Measurements from ENCODE around the gene PDE4B. TPM values are rescaled to one million over a fixed set of nuclear protein-coding genes. Genes with fewer than 3 reads are reported as not detected.

PDE4B gene
- total RNA-seq, 2 donors from 2014 or later: 4.3 to 18.0 TPM

DNA sequence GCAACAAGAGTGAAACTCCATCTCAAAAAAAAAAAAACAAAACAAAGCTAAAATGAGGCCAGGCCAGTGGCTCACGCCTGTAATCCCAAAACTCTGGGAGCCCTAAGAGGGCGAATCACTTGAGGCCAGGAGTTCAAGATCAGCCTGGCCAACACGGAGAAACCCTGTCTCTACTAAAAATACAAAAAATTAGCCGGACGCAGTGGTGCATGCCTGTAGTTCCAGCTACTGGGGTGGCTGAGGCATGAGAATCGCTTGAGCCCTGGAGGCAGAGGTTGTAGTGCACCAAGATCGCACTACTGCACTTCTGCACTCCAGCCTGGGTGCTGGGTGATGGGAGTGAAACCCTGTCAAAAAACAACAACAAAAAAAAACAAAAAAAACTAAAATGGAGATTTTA is 550.0 kb downstream of the PDE4B start:
- 80 to 93% methylated on average over 1 to 7 of the region's 7 CpGs for WGBS, 2 experiments (ENCODE audit: insufficient coverage in 1 of 2, insufficient read length in 1 of 2)
- no peaks in the 10 kb centered on the region for H3K9me3 ChIP-seq (ENCODE audit: control insufficient read depth, low read length)
- no peak overlapping the region for H3K4me3 ChIP-seq (ENCODE audit: low read length)
- no peaks in the 10 kb centered on the region for H3K36me3 Mint-ChIP-seq (ENCODE audit: low read depth)
- no peak overlapping the region for H3K4me3 Mint-ChIP-seq
- no peak overlapping the region for H3K27ac ChIP-seq (ENCODE audit: low read depth, low read length)
- no peak overlapping the region for H3K9ac ChIP-seq (ENCODE audit: extremely low read depth, low read length, poor library complexity, severe bottlenecking)
- TF ChIP-seq, protein P1, sequence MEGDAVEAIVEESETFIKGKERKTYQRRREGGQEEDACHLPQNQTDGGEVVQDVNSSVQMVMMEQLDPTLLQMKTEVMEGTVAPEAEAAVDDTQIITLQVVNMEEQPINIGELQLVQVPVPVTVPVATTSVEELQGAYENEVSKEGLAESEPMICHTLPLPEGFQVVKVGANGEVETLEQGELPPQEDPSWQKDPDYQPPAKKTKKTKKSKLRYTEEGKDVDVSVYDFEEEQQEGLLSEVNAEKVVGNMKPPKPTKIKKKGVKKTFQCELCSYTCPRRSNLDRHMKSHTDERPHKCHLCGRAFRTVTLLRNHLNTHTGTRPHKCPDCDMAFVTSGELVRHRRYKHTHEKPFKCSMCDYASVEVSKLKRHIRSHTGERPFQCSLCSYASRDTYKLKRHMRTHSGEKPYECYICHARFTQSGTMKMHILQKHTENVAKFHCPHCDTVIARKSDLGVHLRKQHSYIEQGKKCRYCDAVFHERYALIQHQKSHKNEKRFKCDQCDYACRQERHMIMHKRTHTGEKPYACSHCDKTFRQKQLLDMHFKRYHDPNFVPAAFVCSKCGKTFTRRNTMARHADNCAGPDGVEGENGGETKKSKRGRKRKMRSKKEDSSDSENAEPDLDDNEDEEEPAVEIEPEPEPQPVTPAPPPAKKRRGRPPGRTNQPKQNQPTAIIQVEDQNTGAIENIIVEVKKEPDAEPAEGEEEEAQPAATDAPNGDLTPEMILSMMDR (conservative IDR thresholded peaks at IDR 0.05): no peak
- no peaks in the 10 kb centered on the region for H3K9me3 Mint-ChIP-seq
- no peak overlapping the region for H3K27ac Mint-ChIP-seq
- no peaks in the 10 kb centered on the region for H3K27me3 ChIP-seq (ENCODE audit: control insufficient read depth, insufficient read depth, low read length, poor library complexity, severe bottlenecking)
- peaks cover 43% of the 10 kb centered on the region for H3K4me1 Mint-ChIP-seq
- no peaks in the 10 kb centered on the region for H3K36me3 ChIP-seq (ENCODE audit: control insufficient read depth, insufficient read depth, low read length)
- H3K27me3 Mint-ChIP-seq (ENCODE audit: insufficient read depth): no peaks in the 10 kb centered on the region
- DNase-seq: no peak
- H3K4me1 ChIP-seq (ENCODE audit: control insufficient read depth, insufficient read depth, low read length): peaks cover 4% of the 10 kb centered on the region

DNA sequence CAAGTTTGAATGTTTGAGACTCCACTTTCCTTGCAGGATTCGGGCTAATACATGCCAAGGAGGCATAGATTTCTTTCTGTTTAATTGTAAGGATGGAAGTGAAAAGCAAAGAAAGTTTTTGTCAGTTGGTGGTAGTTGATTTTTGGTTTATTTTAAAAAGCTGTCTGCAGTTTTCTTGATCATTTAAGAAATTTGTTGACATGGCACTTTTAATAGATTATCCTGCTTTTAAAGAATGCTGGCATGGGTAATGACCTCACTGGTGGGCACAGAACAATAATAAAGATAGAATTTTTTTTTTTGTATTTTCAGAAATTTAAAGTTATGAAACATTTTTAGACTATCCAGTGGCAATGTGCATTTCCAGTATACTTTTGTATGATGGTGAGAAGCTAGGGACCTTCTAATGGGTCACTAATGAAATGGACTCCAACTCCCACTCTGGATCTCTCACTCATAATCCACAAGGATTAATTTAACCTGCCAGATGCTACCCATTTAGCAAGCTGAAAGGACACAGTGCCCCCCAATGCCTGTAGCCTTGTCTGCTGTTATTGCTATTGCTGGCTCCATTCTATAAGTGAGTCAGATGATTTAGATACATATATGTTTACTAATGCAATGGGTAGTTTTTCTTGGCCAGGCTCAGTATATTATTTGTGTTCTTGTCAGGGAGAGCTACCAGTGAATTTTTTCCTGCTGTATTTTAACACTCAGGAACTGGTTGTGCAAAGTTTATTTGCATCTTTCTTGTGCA is 551.1 kb downstream of the PDE4B start:
- no peak overlapping the region for H3K4me3 ChIP-seq (ENCODE audit: low read length)
- H3K27me3 Mint-ChIP-seq (ENCODE audit: insufficient read depth): no peaks in the 10 kb centered on the region
- DNase-seq: no peak
- H3K4me1 ChIP-seq (ENCODE audit: control insufficient read depth, insufficient read depth, low read length): peaks cover 4% of the 10 kb centered on the region
- TF ChIP-seq, protein P1 (conservative IDR thresholded peaks at IDR 0.05): no peak
- no peaks in the 10 kb centered on the region for H3K36me3 Mint-ChIP-seq (ENCODE audit: low read depth)
- H3K4me1 Mint-ChIP-seq: peaks cover 48% of the 10 kb centered on the region
- H3K9me3 Mint-ChIP-seq: no peaks in the 10 kb centered on the region
- H3K9ac ChIP-seq (ENCODE audit: extremely low read depth, low read length, poor library complexity, severe bottlenecking): no peak overlapping the region
- H3K27ac ChIP-seq (ENCODE audit: low read depth, low read length): no peak overlapping the region
- H3K27ac Mint-ChIP-seq: no peak overlapping the region
- no peak overlapping the region for H3K4me3 Mint-ChIP-seq
- no peaks in the 10 kb centered on the region for H3K36me3 ChIP-seq (ENCODE audit: control insufficient read depth, insufficient read depth, low read length)
- H3K27me3 ChIP-seq (ENCODE audit: control insufficient read depth, insufficient read depth, low read length, poor library complexity, severe bottlenecking): no peaks in the 10 kb centered on the region
- H3K9me3 ChIP-seq (ENCODE audit: control insufficient read depth, low read length): no peaks in the 10 kb centered on the region
- 87 to 100% methylated on average over 1 of the region's 1 CpG for WGBS, 2 experiments (ENCODE audit: insufficient coverage in 1 of 2, insufficient read length in 1 of 2)

DNA sequence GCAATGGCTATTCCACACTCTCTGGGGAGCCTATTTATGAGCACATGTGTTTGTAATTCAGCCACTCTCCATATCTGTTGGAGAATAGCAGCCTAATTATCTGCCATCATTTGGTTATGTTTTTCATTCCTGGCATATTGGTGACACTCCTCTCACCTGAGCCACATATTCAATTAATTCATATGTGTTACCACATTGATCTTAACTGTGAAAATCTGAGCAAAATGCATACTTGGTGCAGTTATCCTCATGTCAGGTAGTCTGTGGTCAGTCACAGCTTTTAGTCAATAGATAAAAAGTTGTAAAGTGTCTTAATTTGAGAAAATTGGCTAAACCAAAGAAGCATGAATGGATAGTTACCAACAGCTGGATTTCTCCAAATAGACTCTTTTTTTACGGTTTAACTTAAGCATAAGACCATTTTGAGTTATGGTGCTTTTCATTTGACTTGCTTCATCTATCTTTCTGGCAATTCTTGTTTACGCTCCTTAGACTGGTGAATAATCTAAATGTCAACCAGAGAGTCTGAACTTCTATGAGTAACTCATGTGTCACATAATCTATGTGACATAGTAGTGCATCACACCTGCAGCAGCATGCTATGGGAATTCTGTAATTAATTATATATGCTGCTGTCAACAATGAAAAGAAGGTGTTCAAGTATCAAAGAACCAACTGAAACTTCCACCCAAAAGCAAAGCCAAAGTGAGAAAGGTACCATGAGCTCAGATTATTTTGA is 553.5 kb downstream of the PDE4B start:
- Mint-ChIP-seq H3K9me3 (no peaks in the 10 kb centered on the region), H3K4me3 (no peak overlapping the region), H3K4me1 (peaks cover 64% of the 10 kb centered on the region), H3K27me3 (ENCODE audit: insufficient read depth) (no peaks in the 10 kb centered on the region), H3K27ac (no peak overlapping the region), H3K36me3 (ENCODE audit: low read depth) (no peaks in the 10 kb centered on the region)
- H3K4me3 ChIP-seq (ENCODE audit: low read length): no peak overlapping the region
- peaks cover 14% of the 10 kb centered on the region for H3K4me1 ChIP-seq (ENCODE audit: control insufficient read depth, insufficient read depth, low read length)
- H3K36me3 ChIP-seq (ENCODE audit: control insufficient read depth, insufficient read depth, low read length): no peaks in the 10 kb centered on the region
- DNase-seq: no peak
- 90 to 96% methylated on average over 2 of the region's 2 CpGs for WGBS, 2 experiments (ENCODE audit: insufficient coverage in 1 of 2, insufficient read length in 1 of 2)
- no peaks in the 10 kb centered on the region for H3K27me3 ChIP-seq (ENCODE audit: control insufficient read depth, insufficient read depth, low read length, poor library complexity, severe bottlenecking)
- no peaks in the 10 kb centered on the region for H3K9me3 ChIP-seq (ENCODE audit: control insufficient read depth, low read length)
- no peak overlapping the region for H3K27ac ChIP-seq (ENCODE audit: low read depth, low read length)
- H3K9ac ChIP-seq (ENCODE audit: extremely low read depth, low read length, poor library complexity, severe bottlenecking): no peak overlapping the region
- TF ChIP-seq, protein P1 (conservative IDR thresholded peaks at IDR 0.05): no peak

Measured in endodermal cell (in vitro differentiated cells).